HepG2 (cell line): ENCODE results near the gene SEMA4A. TPM values are rescaled to one million over a fixed set of nuclear protein-coding genes. Genes with fewer than 3 reads are reported as not detected.

Experiments
- AGO2 ChIP-seq: fragments of 200-400 bp; formaldehyde crosslinking; optimal IDR thresholded peaks from 2 replicates; pipeline ENCODE3; 2017; ENCODE audit warnings: mild to moderate bottlenecking, low read depth, low read length, moderate library complexity
- CBX5 ChIP-seq: sonication (generic); formaldehyde crosslinking; IDR thresholded peaks from 2 replicates; pipeline ENCODE4 v1.4.0; 2020; ENCODE audit warnings: missing genetic modification reagents, borderline replicate concordance
- MYC ChIP-seq: sonication (generic); formaldehyde crosslinking; IDR thresholded peaks from 2 replicates; pipeline ENCODE4 v1.9.0; 2021; ENCODE audit warnings: missing genetic modification reagents, borderline replicate concordance
- NFKBIZ ChIP-seq: IDR thresholded peaks from 2 replicates; pipeline ENCODE4 v1.6.1; 2018; ENCODE audit warnings: missing genetic modification reagents, missing compliant biosample characterization
- SATB2 ChIP-seq: sonication (generic); formaldehyde crosslinking; IDR thresholded peaks from 2 replicates; pipeline ENCODE4 v1.5.0; 2020; ENCODE audit warnings: missing genetic modification reagents
- THAP11 ChIP-seq: IDR thresholded peaks from 2 replicates; pipeline ENCODE4 v1.6.1; 2016; ENCODE audit warnings: missing biosample characterization, missing genetic modification reagents
- TOE1 ChIP-seq: sonication (generic); formaldehyde crosslinking; IDR thresholded peaks from 2 replicates; pipeline ENCODE4 v1.4.0; 2020; ENCODE audit warnings: mild to moderate bottlenecking, missing genetic modification reagents
- ZBTB8A ChIP-seq: sonication (generic); formaldehyde crosslinking; IDR thresholded peaks from 2 replicates; pipeline ENCODE4 v1.4.0; 2020; ENCODE audit warnings: mild to moderate bottlenecking, low read depth, missing genetic modification reagents, borderline replicate concordance
- ZC3H13 ChIP-seq: sonication (generic); formaldehyde crosslinking; IDR thresholded peaks from 2 replicates; pipeline ENCODE4 v1.8.1; 2023; ENCODE audit warnings: mild to moderate bottlenecking, missing genetic modification reagents, moderate library complexity
- ZEB1 ChIP-seq: IDR thresholded peaks from 2 replicates; pipeline ENCODE4 v1.6.1; 2012; ENCODE audit warnings: mild to moderate bottlenecking, low read depth, inconsistent platforms; ENCODE audit not compliant: insufficient replicate concordance
- ZNF160 ChIP-seq: sonication (generic); formaldehyde crosslinking; IDR thresholded peaks from 2 replicates; pipeline ENCODE4 v1.8.0; 2022; ENCODE audit warnings: mild to moderate bottlenecking, inconsistent platforms, missing genetic modification reagents
- polyA plus RNA-seq, 8 experiments: library from polyadenylated mRNA; depleted of rRNA in 3 of 8; stranded (reverse) in 7 of 8; unstranded in 1 of 8; fragments of >200 nt; fragmentation: Illumina TruSeq in 4 of 8; extraction: Trizol in 4 of 8; gene quantifications; 2 replicates each; pipeline versions ENCODE4 v1.2.1 to v1.2.3, GENCODE V29; 2011 to 2016; ENCODE audit warnings: low read depth in 4 of 8, missing spikeins in 1 of 8, mixed read lengths in 1 of 8; ENCODE audit not compliant: insufficient read depth in 1 of 8
- total RNA-seq, 5 experiments: library from RNA; depleted of rRNA; stranded (reverse); fragments of >200 nt; fragmentation: Illumina TruSeq; extraction: Trizol; gene quantifications; 2 replicates each; pipeline ENCODE4 v1.2.3, GENCODE V29; 2016; ENCODE audit warnings: low read depth in 1 of 5
- TF ChIP-seq, protein P1 (sequence below): sonication (generic); formaldehyde crosslinking; IDR thresholded peaks from 2 replicates; pipeline ENCODE4 v1.4.0; 2020; ENCODE audit warnings: missing genetic modification reagents, mild to moderate bottlenecking, borderline replicate concordance
- TF ChIP-seq, protein P2 (sequence below): sonication (generic); formaldehyde crosslinking; IDR thresholded peaks from 2 replicates; pipeline ENCODE4 v1.4.0; 2020; ENCODE audit warnings: missing genetic modification reagents
- TF ChIP-seq, protein P3 (sequence below): sonication (generic); formaldehyde crosslinking; IDR thresholded peaks from 2 replicates; pipeline ENCODE4 v1.4.0; 2020; ENCODE audit warnings: low read depth, missing genetic modification reagents
- TF ChIP-seq, protein P4 (sequence below): IDR thresholded peaks from 2 replicates; pipeline ENCODE4 v1.6.1; 2016; ENCODE audit warnings: mild to moderate bottlenecking
- TF ChIP-seq, protein P5 (sequence below): sonication (generic); formaldehyde crosslinking; IDR thresholded peaks from 2 replicates; pipeline ENCODE4 v1.8.1; 2023; ENCODE audit warnings: mild to moderate bottlenecking, moderate library complexity, missing genetic modification reagents
- TF ChIP-seq, protein P6 (sequence below): sonication (generic); formaldehyde crosslinking; IDR thresholded peaks from 2 replicates; pipeline ENCODE4 v1.9.0; 2021; ENCODE audit warnings: missing genetic modification reagents, borderline replicate concordance

Gene SEMA4A
- total and polyA plus RNA-seq, 2 of the 13 experiments (the other 11 are each of a cell fraction or from before 2014, with no cell fraction given): 0.09 to 0.20 TPM

DNA sequence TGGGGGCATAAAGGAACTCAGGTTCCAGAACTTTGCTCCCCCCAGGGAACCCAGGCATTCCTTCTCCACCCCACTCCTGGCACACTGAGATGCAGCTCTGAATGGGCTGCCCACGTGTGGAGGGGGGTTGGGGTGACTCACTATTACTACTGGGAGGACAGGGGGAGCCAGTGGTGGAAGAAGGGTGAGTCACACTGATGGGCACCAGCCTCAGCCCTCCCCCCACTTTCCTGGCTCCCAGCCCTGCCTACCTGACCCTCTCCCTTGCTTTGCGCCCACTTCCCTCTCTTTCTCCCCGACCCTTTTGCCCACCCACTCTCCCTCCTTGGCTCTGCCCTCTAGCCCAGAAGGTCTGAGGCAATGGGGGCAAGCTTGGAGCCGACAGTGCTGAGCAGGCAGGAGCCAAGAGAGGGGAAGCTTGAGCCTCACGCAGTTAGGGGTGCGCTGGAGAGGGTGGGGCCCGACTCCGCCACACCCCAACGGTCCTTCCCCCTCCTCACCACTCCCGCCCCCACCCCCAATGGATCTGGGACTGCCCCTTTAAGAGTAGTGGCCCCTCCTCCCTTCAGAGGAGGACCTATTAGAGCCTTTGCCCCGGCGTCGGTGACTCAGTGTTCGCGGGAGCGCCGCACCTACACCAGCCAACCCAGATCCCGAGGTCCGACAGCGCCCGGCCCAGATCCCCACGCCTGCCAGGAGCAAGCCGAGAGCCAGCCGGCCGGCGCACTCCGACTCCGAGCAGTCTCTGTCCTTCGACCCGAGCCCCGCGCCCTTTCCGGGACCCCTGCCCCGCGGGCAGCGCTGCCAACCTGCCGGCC, 39.1 kb upstream of the SEMA4A start, which contains the start of gene LMNA (continued):
- TF ChIP-seq, protein P1, sequence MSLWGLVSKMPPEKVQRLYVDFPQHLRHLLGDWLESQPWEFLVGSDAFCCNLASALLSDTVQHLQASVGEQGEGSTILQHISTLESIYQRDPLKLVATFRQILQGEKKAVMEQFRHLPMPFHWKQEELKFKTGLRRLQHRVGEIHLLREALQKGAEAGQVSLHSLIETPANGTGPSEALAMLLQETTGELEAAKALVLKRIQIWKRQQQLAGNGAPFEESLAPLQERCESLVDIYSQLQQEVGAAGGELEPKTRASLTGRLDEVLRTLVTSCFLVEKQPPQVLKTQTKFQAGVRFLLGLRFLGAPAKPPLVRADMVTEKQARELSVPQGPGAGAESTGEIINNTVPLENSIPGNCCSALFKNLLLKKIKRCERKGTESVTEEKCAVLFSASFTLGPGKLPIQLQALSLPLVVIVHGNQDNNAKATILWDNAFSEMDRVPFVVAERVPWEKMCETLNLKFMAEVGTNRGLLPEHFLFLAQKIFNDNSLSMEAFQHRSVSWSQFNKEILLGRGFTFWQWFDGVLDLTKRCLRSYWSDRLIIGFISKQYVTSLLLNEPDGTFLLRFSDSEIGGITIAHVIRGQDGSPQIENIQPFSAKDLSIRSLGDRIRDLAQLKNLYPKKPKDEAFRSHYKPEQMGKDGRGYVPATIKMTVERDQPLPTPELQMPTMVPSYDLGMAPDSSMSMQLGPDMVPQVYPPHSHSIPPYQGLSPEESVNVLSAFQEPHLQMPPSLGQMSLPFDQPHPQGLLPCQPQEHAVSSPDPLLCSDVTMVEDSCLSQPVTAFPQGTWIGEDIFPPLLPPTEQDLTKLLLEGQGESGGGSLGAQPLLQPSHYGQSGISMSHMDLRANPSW (CRISPR knock-in tag): no peak
- TF ChIP-seq, protein P2, sequence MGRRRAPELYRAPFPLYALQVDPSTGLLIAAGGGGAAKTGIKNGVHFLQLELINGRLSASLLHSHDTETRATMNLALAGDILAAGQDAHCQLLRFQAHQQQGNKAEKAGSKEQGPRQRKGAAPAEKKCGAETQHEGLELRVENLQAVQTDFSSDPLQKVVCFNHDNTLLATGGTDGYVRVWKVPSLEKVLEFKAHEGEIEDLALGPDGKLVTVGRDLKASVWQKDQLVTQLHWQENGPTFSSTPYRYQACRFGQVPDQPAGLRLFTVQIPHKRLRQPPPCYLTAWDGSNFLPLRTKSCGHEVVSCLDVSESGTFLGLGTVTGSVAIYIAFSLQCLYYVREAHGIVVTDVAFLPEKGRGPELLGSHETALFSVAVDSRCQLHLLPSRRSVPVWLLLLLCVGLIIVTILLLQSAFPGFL (CRISPR knock-in tag): no peak
- TF ChIP-seq, protein P3, sequence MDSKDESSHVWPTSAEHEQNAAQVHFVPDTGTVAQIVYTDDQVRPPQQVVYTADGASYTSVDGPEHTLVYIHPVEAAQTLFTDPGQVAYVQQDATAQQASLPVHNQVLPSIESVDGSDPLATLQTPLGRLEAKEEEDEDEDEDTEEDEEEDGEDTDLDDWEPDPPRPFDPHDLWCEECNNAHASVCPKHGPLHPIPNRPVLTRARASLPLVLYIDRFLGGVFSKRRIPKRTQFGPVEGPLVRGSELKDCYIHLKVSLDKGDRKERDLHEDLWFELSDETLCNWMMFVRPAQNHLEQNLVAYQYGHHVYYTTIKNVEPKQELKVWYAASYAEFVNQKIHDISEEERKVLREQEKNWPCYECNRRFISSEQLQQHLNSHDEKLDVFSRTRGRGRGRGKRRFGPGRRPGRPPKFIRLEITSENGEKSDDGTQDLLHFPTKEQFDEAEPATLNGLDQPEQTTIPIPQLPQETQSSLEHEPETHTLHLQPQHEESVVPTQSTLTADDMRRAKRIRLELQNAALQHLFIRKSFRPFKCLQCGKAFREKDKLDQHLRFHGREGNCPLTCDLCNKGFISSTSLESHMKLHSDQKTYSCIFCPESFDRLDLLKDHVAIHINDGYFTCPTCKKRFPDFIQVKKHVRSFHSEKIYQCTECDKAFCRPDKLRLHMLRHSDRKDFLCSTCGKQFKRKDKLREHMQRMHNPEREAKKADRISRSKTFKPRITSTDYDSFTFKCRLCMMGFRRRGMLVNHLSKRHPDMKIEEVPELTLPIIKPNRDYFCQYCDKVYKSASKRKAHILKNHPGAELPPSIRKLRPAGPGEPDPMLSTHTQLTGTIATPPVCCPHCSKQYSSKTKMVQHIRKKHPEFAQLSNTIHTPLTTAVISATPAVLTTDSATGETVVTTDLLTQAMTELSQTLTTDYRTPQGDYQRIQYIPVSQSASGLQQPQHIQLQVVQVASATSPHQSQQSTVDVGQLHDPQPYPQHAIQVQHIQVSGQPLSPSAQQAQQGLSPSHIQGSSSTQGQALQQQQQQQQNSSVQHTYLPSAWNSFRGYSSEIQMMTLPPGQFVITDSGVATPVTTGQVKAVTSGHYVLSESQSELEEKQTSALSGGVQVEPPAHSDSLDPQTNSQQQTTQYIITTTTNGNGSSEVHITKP (CRISPR knock-in tag): peak; percentile 65; the same call in 1 of the 2 replicates
- TF ChIP-seq ZNF160 (CRISPR knock-in tag) (no peak), CBX5 (CRISPR knock-in tag) (no peak), AGO2 (no peak), NFKBIZ (CRISPR knock-in tag) (0 out of 2 replicates have a peak, but pooled peaks have one; percentile 64), MYC (CRISPR knock-in tag) (peak; percentile 35; the same call in 1 of the 2 replicates), TOE1 (CRISPR knock-in tag) (no peak), ZEB1 (no peak), ZBTB8A (CRISPR knock-in tag) (no peak), THAP11 (peak; percentile 39), SATB2 (CRISPR knock-in tag) (no peak), ZC3H13 (CRISPR knock-in tag) (no peak)
- TF ChIP-seq, protein P4, sequence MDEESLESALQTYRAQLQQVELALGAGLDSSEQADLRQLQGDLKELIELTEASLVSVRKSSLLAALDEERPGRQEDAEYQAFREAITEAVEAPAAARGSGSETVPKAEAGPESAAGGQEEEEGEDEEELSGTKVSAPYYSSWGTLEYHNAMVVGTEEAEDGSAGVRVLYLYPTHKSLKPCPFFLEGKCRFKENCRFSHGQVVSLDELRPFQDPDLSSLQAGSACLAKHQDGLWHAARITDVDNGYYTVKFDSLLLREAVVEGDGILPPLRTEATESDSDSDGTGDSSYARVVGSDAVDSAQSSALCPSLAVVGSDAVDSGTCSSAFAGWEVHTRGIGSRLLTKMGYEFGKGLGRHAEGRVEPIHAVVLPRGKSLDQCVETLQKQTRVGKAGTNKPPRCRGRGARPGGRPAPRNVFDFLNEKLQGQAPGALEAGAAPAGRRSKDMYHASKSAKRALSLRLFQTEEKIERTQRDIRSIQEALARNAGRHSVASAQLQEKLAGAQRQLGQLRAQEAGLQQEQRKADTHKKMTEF (CRISPR knock-in tag): peak; percentile 45; the same call in 1 of the 2 replicates
- TF ChIP-seq, protein P5, sequence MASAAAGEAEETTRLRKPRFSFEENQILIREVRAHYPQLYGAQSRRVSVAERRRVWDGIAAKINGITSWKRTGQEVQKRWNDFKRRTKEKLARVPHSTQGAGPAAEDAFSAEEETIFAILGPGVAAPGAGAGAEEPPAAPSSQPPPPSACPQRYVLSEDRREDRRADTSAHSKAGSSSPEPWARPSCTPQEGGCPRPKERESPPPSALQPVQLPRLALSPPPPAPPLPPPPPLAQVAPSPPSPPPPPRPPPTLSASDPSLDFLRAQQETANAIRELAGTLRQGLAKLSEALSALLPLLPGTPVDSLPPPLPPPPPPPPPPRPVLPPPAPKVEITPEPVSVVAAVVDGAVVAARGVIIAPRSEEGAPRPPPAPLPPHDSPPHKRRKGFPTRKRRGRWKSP (CRISPR knock-in tag): peak; percentile 77; the same call in 1 of the 2 replicates
- TF ChIP-seq, protein P6, sequence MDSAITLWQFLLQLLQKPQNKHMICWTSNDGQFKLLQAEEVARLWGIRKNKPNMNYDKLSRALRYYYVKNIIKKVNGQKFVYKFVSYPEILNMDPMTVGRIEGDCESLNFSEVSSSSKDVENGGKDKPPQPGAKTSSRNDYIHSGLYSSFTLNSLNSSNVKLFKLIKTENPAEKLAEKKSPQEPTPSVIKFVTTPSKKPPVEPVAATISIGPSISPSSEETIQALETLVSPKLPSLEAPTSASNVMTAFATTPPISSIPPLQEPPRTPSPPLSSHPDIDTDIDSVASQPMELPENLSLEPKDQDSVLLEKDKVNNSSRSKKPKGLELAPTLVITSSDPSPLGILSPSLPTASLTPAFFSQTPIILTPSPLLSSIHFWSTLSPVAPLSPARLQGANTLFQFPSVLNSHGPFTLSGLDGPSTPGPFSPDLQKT (CRISPR knock-in tag): no peak
